ENCODE data around the gene GRK4. TPM values are rescaled to one million over a fixed set of nuclear protein-coding genes. Genes with fewer than 3 reads are reported as not detected.

The GRK4 gene
- total and polyA plus RNA-seq, 2 donors = 2.3 to 5.6 TPM

- Histone ChIP-seq H3K4me1 (ENCODE audit: control insufficient read depth in 2 of 2, insufficient read depth in 2 of 2, low read length in 2 of 2) (peaks cover 0 to 25% of the 10 kb centered on the region in 2 donors), H3K36me3 (ENCODE audit: control insufficient read depth in 2 of 2, insufficient read depth in 2 of 2, low read length in 1 of 2) (peaks cover 62 to 67% of the 10 kb centered on the region in 2 donors), H3K9me3 (ENCODE audit: control insufficient read depth in 2 of 2, insufficient read depth in 1 of 2, low read length in 1 of 2) (no peaks in the 10 kb centered on the region), H3K4me3 (ENCODE audit: low read length in 2 of 2) (no peak overlapping the region), H3K27ac (ENCODE audit: low read depth in 1 of 2, low read length in 1 of 2) (peak overlapping the region in 1 of 2 donors; percentile 18), H3K27me3 (ENCODE audit: control insufficient read depth in 2 of 2, insufficient read depth in 1 of 2, low read length in 1 of 2) (no peaks in the 10 kb centered on the region)
- 97% methylated on average over 16 of the region's 16 CpGs for WGBS
- no peak for DNase-seq (ENCODE audit: low read depth in 6 of 9, low spot score in 9 of 9)
Measured at GRCh38 chr4:2929469-2929868, 33.9 kb upstream of the GRK4 start.

- H3K27me3 ChIP-seq (ENCODE audit: control insufficient read depth in 2 of 2, insufficient read depth in 1 of 2, low read length in 1 of 2) = no peaks in the 10 kb centered on the region
- 96% methylated on average over 12 of the region's 12 CpGs for WGBS
- peaks cover 0 to 26% of the 10 kb centered on the region in 2 donors for H3K4me1 ChIP-seq (ENCODE audit: control insufficient read depth in 2 of 2, insufficient read depth in 2 of 2, low read length in 2 of 2)
- H3K4me3 ChIP-seq (ENCODE audit: low read length in 2 of 2) = no peak overlapping the region
- H3K27ac ChIP-seq (ENCODE audit: low read depth in 1 of 2, low read length in 1 of 2) = no peak overlapping the region
- DNase-seq (ENCODE audit: low read depth in 6 of 9, low spot score in 9 of 9) = no peak
- H3K36me3 ChIP-seq (ENCODE audit: control insufficient read depth in 2 of 2, insufficient read depth in 2 of 2, low read length in 1 of 2) = peaks cover 55 to 59% of the 10 kb centered on the region in 2 donors
- no peaks in the 10 kb centered on the region for H3K9me3 ChIP-seq (ENCODE audit: control insufficient read depth in 2 of 2, insufficient read depth in 1 of 2, low read length in 1 of 2)
Measured at GRCh38 chr4:2930135-2930757, 33.1 kb upstream of the GRK4 start.

GRCh38 chr4:2930758-2931511, 32.4 kb upstream of the GRK4 start:
- H3K27me3 ChIP-seq (ENCODE audit: control insufficient read depth in 2 of 2, insufficient read depth in 1 of 2, low read length in 1 of 2) = no peaks in the 10 kb centered on the region
- WGBS = 95% methylated on average over 34 of the region's 34 CpGs
- no peak overlapping the region for H3K4me3 ChIP-seq (ENCODE audit: low read length in 2 of 2)
- no peaks in the 10 kb centered on the region for H3K9me3 ChIP-seq (ENCODE audit: control insufficient read depth in 2 of 2, insufficient read depth in 1 of 2, low read length in 1 of 2)
- H3K36me3 ChIP-seq (ENCODE audit: control insufficient read depth in 2 of 2, insufficient read depth in 2 of 2, low read length in 1 of 2) = peaks cover 50 to 52% of the 10 kb centered on the region in 2 donors
- H3K4me1 ChIP-seq (ENCODE audit: control insufficient read depth in 2 of 2, insufficient read depth in 2 of 2, low read length in 2 of 2) = peaks cover 2 to 33% of the 10 kb centered on the region in 2 donors
- no peak for DNase-seq (ENCODE audit: low read depth in 6 of 9, low spot score in 9 of 9)
- peak overlapping the region in 1 of 2 donors; percentile 32 for H3K27ac ChIP-seq (ENCODE audit: low read depth in 1 of 2, low read length in 1 of 2)

GRCh38 chr4:2931512-2932301, 31.7 kb upstream of the GRK4 start:
- peaks cover 2 to 41% of the 10 kb centered on the region in 2 donors for H3K4me1 ChIP-seq (ENCODE audit: control insufficient read depth in 2 of 2, insufficient read depth in 2 of 2, low read length in 2 of 2)
- H3K9me3 ChIP-seq (ENCODE audit: control insufficient read depth in 2 of 2, insufficient read depth in 1 of 2, low read length in 1 of 2) = no peaks in the 10 kb centered on the region
- no peak overlapping the region for H3K4me3 ChIP-seq (ENCODE audit: low read length in 2 of 2)
- H3K27me3 ChIP-seq (ENCODE audit: control insufficient read depth in 2 of 2, insufficient read depth in 1 of 2, low read length in 1 of 2) = no peaks in the 10 kb centered on the region
- DNase-seq (ENCODE audit: low read depth in 6 of 9, low spot score in 9 of 9) = peak in 1 of 9 donors; percentile 49
- WGBS = 81% methylated on average over 38 of the region's 38 CpGs
- H3K27ac ChIP-seq (ENCODE audit: low read depth in 1 of 2, low read length in 1 of 2) = peak overlapping the region; percentile 47 to 66
- H3K36me3 ChIP-seq (ENCODE audit: control insufficient read depth in 2 of 2, insufficient read depth in 2 of 2, low read length in 1 of 2) = peaks cover 42 to 45% of the 10 kb centered on the region in 2 donors

GRCh38 chr4:2932321-2932950, 30.9 kb upstream of the GRK4 start:
- peaks cover 2 to 45% of the 10 kb centered on the region in 2 donors for H3K4me1 ChIP-seq (ENCODE audit: control insufficient read depth in 2 of 2, insufficient read depth in 2 of 2, low read length in 2 of 2)
- peak overlapping the region; percentile 47 to 66 for H3K27ac ChIP-seq (ENCODE audit: low read depth in 1 of 2, low read length in 1 of 2)
- no peak overlapping the region for H3K4me3 ChIP-seq (ENCODE audit: low read length in 2 of 2)
- no peak for DNase-seq (ENCODE audit: low read depth in 6 of 9, low spot score in 9 of 9)
- H3K36me3 ChIP-seq (ENCODE audit: control insufficient read depth in 2 of 2, insufficient read depth in 2 of 2, low read length in 1 of 2) = peaks cover 38 to 39% of the 10 kb centered on the region in 2 donors
- no peaks in the 10 kb centered on the region for H3K9me3 ChIP-seq (ENCODE audit: control insufficient read depth in 2 of 2, insufficient read depth in 1 of 2, low read length in 1 of 2)
- no peaks in the 10 kb centered on the region for H3K27me3 ChIP-seq (ENCODE audit: control insufficient read depth in 2 of 2, insufficient read depth in 1 of 2, low read length in 1 of 2)
- WGBS = 95% methylated on average over 18 of the region's 18 CpGs

- Histone ChIP-seq H3K27me3 (ENCODE audit: control insufficient read depth in 2 of 2, insufficient read depth in 1 of 2, low read length in 1 of 2) (no peaks in the 10 kb centered on the region), H3K36me3 (ENCODE audit: control insufficient read depth in 2 of 2, insufficient read depth in 2 of 2, low read length in 1 of 2) (peaks cover 36 to 39% of the 10 kb centered on the region in 2 donors), H3K4me1 (ENCODE audit: control insufficient read depth in 2 of 2, insufficient read depth in 2 of 2, low read length in 2 of 2) (peaks cover 2 to 45% of the 10 kb centered on the region in 2 donors), H3K27ac (ENCODE audit: low read depth in 1 of 2, low read length in 1 of 2) (no peak overlapping the region), H3K9me3 (ENCODE audit: control insufficient read depth in 2 of 2, insufficient read depth in 1 of 2, low read length in 1 of 2) (no peaks in the 10 kb centered on the region), H3K4me3 (ENCODE audit: low read length in 2 of 2) (peak overlapping the region in 1 of 2 donors; percentile 52)
- WGBS = 94% methylated on average over 15 of the region's 15 CpGs
- no peak for DNase-seq (ENCODE audit: low read depth in 6 of 9, low spot score in 9 of 9)
Measured at GRCh38 chr4:2932951-2933565, 30.3 kb upstream of the GRK4 start.

- H3K9me3 ChIP-seq (ENCODE audit: control insufficient read depth in 2 of 2, insufficient read depth in 1 of 2, low read length in 1 of 2) = no peaks in the 10 kb centered on the region
- no peak for DNase-seq (ENCODE audit: low read depth in 6 of 9, low spot score in 9 of 9)
- H3K4me3 ChIP-seq (ENCODE audit: low read length in 2 of 2) = peak overlapping the region; percentile 52 to 94
- H3K36me3 ChIP-seq (ENCODE audit: control insufficient read depth in 2 of 2, insufficient read depth in 2 of 2, low read length in 1 of 2) = peaks cover 35 to 39% of the 10 kb centered on the region in 2 donors
- peaks cover 2 to 45% of the 10 kb centered on the region in 2 donors for H3K4me1 ChIP-seq (ENCODE audit: control insufficient read depth in 2 of 2, insufficient read depth in 2 of 2, low read length in 2 of 2)
- H3K27ac ChIP-seq (ENCODE audit: low read depth in 1 of 2, low read length in 1 of 2) = peak overlapping the region in 1 of 2 donors; percentile 48
- H3K27me3 ChIP-seq (ENCODE audit: control insufficient read depth in 2 of 2, insufficient read depth in 1 of 2, low read length in 1 of 2) = no peaks in the 10 kb centered on the region
- 51% methylated on average over 31 of the region's 31 CpGs for WGBS
Measured at GRCh38 chr4:2933566-2934076, 29.8 kb upstream of the GRK4 start.

DNA sequence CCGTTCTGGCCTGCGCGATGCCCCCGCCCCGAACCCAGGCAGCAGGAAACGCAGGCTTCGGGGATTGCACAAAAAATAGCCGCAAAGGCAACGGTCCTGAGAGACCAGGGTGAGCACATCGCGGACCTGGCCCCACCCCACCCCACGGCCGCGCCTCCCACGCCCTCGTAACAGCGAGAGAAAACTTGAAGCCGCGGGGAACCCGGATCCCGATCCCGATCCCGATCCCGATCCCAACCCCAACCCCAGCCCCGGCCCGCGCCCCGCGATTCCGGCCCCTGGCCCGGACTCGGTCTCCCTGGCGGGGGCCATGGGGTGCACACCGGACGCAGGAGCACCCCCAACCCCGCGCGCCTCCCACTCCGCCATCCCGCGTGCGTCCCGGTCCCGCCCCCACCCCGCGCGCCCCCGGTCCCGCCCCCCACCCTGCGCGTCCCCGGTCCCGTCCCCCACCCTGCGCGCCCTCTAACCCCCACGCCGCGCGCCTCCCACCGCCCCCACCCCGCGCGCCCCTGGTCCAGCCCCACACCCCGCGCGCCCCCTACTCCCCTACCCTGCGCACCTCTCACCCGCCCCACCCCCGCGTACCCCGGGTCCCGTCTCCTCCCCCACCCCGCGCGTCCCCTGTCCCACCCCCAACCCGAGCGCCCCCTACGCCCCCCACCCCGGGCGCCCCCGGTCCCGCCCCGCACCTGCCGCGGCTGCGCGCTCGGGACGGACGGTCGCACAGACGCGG, 29.1 kb upstream of the GRK4 start:
- no peaks in the 10 kb centered on the region for H3K27me3 ChIP-seq (ENCODE audit: control insufficient read depth in 2 of 2, insufficient read depth in 1 of 2, low read length in 1 of 2)
- peaks cover 35 to 39% of the 10 kb centered on the region in 2 donors for H3K36me3 ChIP-seq (ENCODE audit: control insufficient read depth in 2 of 2, insufficient read depth in 2 of 2, low read length in 1 of 2)
- H3K9me3 ChIP-seq (ENCODE audit: control insufficient read depth in 2 of 2, insufficient read depth in 1 of 2, low read length in 1 of 2) = no peaks in the 10 kb centered on the region
- no peak overlapping the region for H3K27ac ChIP-seq (ENCODE audit: low read depth in 1 of 2, low read length in 1 of 2)
- DNase-seq (ENCODE audit: low read depth in 6 of 9, low spot score in 9 of 9) = no peak
- peak overlapping the region; percentile 75 to 94 for H3K4me3 ChIP-seq (ENCODE audit: low read length in 2 of 2)
- peaks cover 2 to 45% of the 10 kb centered on the region in 2 donors for H3K4me1 ChIP-seq (ENCODE audit: control insufficient read depth in 2 of 2, insufficient read depth in 2 of 2, low read length in 2 of 2)
- WGBS = under 1% methylated on average over 91 of the region's 93 CpGs

Measured in thymus (tissue), 11 donors.